PC-9 (cell line): ENCODE measurements around the gene ARL3. TPM values are rescaled to one million over a fixed set of nuclear protein-coding genes. Genes with fewer than 3 reads are reported as not detected.

Experiments used
- BruUV-seq: library from RNA; stranded (reverse); fragments of 400-500 nt; replicated peaks from 2 replicates; lab custom pipeline; 2021; lab: Mats Ljungman, UMichigan
- CTCF ChIA-PET: fragments of 300-600 bp; sonication (Branson Sonifier 250); formaldehyde crosslinking; loops from one replicate; lab custom pipeline; 2022; ENCODE audit warnings: antibody characterized with exemption; lab: Charles Lee
- POLR2A ChIA-PET: fragments of 300-600 bp; sonication (Branson Sonifier 250); formaldehyde crosslinking; loops from one replicate; lab custom pipeline; 2022; ENCODE audit warnings: antibody characterized with exemption; ENCODE audit not compliant: unreplicated experiment; lab: Charles Lee
- DNase-seq, 2 experiments: peaks; one replicate each; pipeline versions ENCODE4 v3.0.0 to v3.0.0-alpha.2; 2015 to 2022; ENCODE audit warnings: mixed read lengths in 1 of 2
- H2AFZ ChIP-seq: fragments of 200-600 bp; sonication (generic); 2 replicates; pipeline ENCODE4 v1.8.1; 2017; ENCODE audit warnings: antibody characterized with exemption
- H3F3A ChIP-seq: fragments of 200-600 bp; sonication (generic); 2 replicates; pipeline ENCODE4 v1.8.1; 2017; ENCODE audit warnings: antibody characterized with exemption, mild to moderate bottlenecking, low read depth; ENCODE audit not compliant: insufficient read depth
- H3K27ac ChIP-seq: fragments of 200-600 bp; sonication (generic); 2 replicates; pipeline ENCODE4 v1.6.1; 2016; ENCODE audit warnings: mixed run types
- H3K27me3 ChIP-seq: fragments of 200-600 bp; sonication (generic); 2 replicates; pipeline ENCODE4 v1.6.1; 2016; ENCODE audit warnings: low read depth, mixed run types; ENCODE audit not compliant: insufficient read depth
- H3K36me3 ChIP-seq: fragments of 200-600 bp; sonication (generic); 2 replicates; pipeline ENCODE4 v1.6.1; 2016; ENCODE audit warnings: low read depth, mixed run types
- H3K4me1 ChIP-seq: fragments of 200-600 bp; sonication (generic); replicated peaks from 2 replicates; pipeline ENCODE4 v1.6.1; 2016; ENCODE audit warnings: mixed run types; ENCODE audit not compliant: insufficient read depth
- H3K4me2 ChIP-seq: fragments of 200-600 bp; sonication (generic); 2 replicates; pipeline ENCODE4 v1.6.1; 2017; ENCODE audit warnings: mixed run types
- H3K4me3 ChIP-seq: fragments of 200-600 bp; sonication (generic); 2 replicates; pipeline ENCODE4 v1.6.1; 2016; ENCODE audit warnings: mixed run types
- H3K79me2 ChIP-seq: fragments of 200-600 bp; sonication (generic); 2 replicates; pipeline ENCODE4 v1.6.1; 2017; ENCODE audit warnings: low read depth, mixed run types
- H3K9me2 ChIP-seq: fragments of 200-600 bp; sonication (generic); 2 replicates; pipeline ENCODE4 v1.8.1; 2017; ENCODE audit warnings: mild to moderate bottlenecking; ENCODE audit not compliant: insufficient read depth
- H3K9me3 ChIP-seq: fragments of 200-600 bp; sonication (generic); 2 replicates; pipeline ENCODE4 v1.8.1; 2016; ENCODE audit warnings: low read depth; ENCODE audit not compliant: insufficient read depth
- H4K20me1 ChIP-seq: fragments of 200-600 bp; sonication (generic); 2 replicates; pipeline ENCODE4 v1.8.1; 2017; ENCODE audit not compliant: insufficient read depth
- EZH2 ChIP-seq: fragments of 200-600 bp; sonication (generic); IDR thresholded peaks from 2 replicates; pipeline ENCODE4 v1.8.0; 2017; ENCODE audit warnings: antibody characterized with exemption, low read depth
- intact Hi-C: fragments of 100-400 bp; cut with micrococcal nuclease; formaldehyde crosslinking; loops from one replicate; pipeline ENCODE4 v1.10.0; 2022; ENCODE audit not compliant: unreplicated experiment
- total RNA-seq: library from RNA; stranded (reverse); gene quantifications from 2 replicates; pipeline ENCODE4 v1.2.3, GENCODE V29; 2021
- TF ChIP-seq, protein P1 (sequence below): fragments of 200-600 bp; sonication (generic); conservative IDR thresholded peaks from 2 replicates; pipeline ENCODE4 v1.6.1; 2017; ENCODE audit warnings: mixed run types, antibody characterized with exemption, mild to moderate bottlenecking, moderate library complexity

The ARL3 gene
- total RNA-seq, 1 experiment from 2014 or later = 9.7 TPM

DNA sequence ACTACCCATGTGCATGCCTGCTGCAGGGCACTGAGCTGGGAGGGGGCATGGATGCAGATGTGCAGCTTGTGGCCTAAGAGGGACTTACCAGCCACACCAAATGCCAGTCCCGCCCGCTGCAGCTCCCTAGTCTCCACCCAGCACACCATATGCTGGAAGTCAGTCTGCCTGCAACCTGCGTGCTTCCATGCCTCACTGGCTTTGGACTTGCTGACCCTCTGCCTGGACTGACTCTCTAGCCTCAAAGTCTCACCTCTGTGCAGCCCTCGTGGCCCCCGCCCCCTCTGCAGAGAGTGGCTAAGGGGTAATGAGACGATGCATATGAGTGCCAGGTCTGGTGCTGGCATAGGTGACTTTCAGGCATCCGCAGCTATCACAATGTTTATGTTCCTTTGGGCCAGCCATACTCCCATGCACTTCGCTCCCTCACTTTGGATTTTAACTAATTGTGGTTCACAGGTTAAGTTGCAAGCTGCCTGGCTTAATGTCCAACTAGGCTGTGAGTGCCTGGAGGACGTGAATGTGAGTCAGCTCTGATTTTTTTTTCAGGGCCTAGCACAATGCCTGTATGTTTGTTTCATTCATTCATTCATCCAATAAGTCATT, 48.2 kb downstream of the ARL3 start:
- H3K79me2 ChIP-seq = no peaks in the 10 kb centered on the region
- peaks cover 9% of the 10 kb centered on the region; the same call in 1 of the 2 replicates for H3K4me1 ChIP-seq
- TF ChIP-seq EZH2 = no peak
- TF ChIP-seq, protein P1, sequence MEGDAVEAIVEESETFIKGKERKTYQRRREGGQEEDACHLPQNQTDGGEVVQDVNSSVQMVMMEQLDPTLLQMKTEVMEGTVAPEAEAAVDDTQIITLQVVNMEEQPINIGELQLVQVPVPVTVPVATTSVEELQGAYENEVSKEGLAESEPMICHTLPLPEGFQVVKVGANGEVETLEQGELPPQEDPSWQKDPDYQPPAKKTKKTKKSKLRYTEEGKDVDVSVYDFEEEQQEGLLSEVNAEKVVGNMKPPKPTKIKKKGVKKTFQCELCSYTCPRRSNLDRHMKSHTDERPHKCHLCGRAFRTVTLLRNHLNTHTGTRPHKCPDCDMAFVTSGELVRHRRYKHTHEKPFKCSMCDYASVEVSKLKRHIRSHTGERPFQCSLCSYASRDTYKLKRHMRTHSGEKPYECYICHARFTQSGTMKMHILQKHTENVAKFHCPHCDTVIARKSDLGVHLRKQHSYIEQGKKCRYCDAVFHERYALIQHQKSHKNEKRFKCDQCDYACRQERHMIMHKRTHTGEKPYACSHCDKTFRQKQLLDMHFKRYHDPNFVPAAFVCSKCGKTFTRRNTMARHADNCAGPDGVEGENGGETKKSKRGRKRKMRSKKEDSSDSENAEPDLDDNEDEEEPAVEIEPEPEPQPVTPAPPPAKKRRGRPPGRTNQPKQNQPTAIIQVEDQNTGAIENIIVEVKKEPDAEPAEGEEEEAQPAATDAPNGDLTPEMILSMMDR = no peak
- H4K20me1 ChIP-seq = no peaks in the 10 kb centered on the region
- H3K9me3 ChIP-seq = no peaks in the 10 kb centered on the region
- H3K4me2 ChIP-seq = no peak overlapping the region
- no TSS peak for BruUV-seq
- no peak for DNase-seq
- H3K36me3 ChIP-seq = no peaks in the 10 kb centered on the region
- no peaks in the 10 kb centered on the region for H3K9me2 ChIP-seq
- no peak overlapping the region for H3K4me3 ChIP-seq
- CTCF ChIA-PET = no interaction called here
- POLR2A ChIA-PET = no interaction called here
- H2AFZ ChIP-seq = no peak overlapping the region
- no peaks in the 10 kb centered on the region for H3K27me3 ChIP-seq
- intact Hi-C loops = no loop called here
- H3F3A ChIP-seq = no peaks in the 10 kb centered on the region
- H3K27ac ChIP-seq = no peak overlapping the region

DNA sequence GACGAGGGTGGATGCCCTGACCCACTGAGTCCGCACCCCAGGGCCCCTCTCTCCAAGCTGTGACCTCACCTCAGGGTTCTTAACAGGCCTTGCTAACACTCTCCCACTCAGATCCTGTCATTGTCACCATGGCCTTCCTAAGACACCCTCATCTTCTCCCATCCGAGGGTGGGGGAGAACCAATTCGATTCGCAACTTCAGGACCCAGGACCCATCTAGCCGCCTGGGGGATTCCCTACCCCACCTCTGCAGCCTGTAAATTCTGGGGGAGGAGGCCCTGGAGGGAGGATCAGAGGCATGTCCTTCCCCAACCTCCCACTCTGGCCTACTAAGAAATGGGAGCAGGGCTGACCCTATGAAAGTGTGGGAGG, 52.6 kb downstream of the ARL3 start:
- no TSS peak for BruUV-seq
- no peak overlapping the region for H2AFZ ChIP-seq
- no peak overlapping the region for H3K4me2 ChIP-seq
- intact Hi-C loops = no loop called here
- ChIA-PET CTCF (no interaction called here), POLR2A (no interaction called here)
- no peaks in the 10 kb centered on the region for H3K9me2 ChIP-seq
- no peaks in the 10 kb centered on the region for H3K9me3 ChIP-seq
- H3K27me3 ChIP-seq = no peaks in the 10 kb centered on the region
- DNase-seq = no peak
- H3K36me3 ChIP-seq = no peaks in the 10 kb centered on the region
- H4K20me1 ChIP-seq = no peaks in the 10 kb centered on the region
- no peaks in the 10 kb centered on the region for H3F3A ChIP-seq
- TF ChIP-seq, protein P1 = no peak
- TF ChIP-seq EZH2 = no peak
- H3K79me2 ChIP-seq = no peaks in the 10 kb centered on the region
- H3K27ac ChIP-seq = no peak overlapping the region
- H3K4me1 ChIP-seq = no peaks in the 10 kb centered on the region
- H3K4me3 ChIP-seq = no peak overlapping the region

DNA sequence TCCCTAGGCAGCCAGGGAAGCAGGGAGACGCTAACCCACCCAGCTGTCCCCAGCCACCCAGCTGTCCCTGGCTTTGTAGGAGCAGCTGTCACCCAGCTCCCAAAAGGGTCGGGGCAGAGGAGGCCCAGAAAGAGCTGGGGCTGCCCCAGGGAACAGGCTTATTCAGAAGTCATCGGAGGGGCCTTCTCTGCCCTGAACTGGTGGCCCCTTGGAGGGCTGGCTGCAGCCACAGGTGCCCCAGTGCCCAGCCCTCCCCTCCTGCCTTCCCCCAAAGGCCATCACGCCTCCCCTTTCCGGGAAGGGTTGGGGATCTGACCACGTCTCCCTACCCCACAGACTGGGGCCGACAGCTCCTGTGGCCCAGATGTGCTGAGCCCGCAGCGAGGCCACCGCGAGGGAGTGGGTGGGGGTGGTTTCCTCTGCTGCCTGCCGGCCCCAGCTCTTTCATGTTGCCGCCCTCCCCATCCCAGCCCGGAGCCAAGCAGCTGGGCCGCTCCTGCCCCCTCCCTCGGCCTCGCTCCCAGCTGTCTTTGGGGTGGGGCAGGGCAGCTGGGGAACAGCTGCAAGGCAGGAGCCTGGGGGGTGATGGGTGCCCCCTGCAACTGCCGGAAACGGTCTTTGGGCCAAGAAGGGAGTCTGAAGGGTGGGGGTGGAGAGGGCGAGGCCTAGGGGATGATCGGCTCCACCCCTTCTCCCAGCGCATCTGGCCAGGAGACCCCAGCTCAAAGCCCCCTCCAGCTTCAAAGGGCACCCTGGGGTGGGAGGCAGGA, 53.1 kb downstream of the ARL3 start:
- POLR2A ChIA-PET = no interaction called here
- DNase-seq = no peak

More for the DNA sequence above, 53.1 kb downstream of the ARL3 start:
- intact Hi-C loops = no loop called here
- H3K27ac ChIP-seq = no peak overlapping the region
- H4K20me1 ChIP-seq = no peaks in the 10 kb centered on the region
- TF ChIP-seq, protein P1 = no peak
- TF ChIP-seq EZH2 = no peak
- H3K4me1 ChIP-seq = no peaks in the 10 kb centered on the region
- no peak overlapping the region for H3K4me2 ChIP-seq
- CTCF ChIA-PET = no interaction called here
- no TSS peak for BruUV-seq
- H3K9me2 ChIP-seq = no peaks in the 10 kb centered on the region
- no peaks in the 10 kb centered on the region for H3K79me2 ChIP-seq
- H3K27me3 ChIP-seq = no peaks in the 10 kb centered on the region
- no peaks in the 10 kb centered on the region for H3K36me3 ChIP-seq
- no peak overlapping the region for H3K4me3 ChIP-seq
- H3K9me3 ChIP-seq = no peaks in the 10 kb centered on the region
- no peaks in the 10 kb centered on the region for H3F3A ChIP-seq
- no peak overlapping the region for H2AFZ ChIP-seq
